HG02798 (cell line): ENCODE results near the gene SPAM1.
"Not testable (repeated sequence)": the region's sequence is repeated elsewhere in the genome, so short reads cannot be mapped to it uniquely, and the experiment has no call there.

Source experiments
- ATAC-seq: cut with Tn5 transposase; IDR thresholded peaks from one replicate; pipeline ENCODE4 v1.9.1; 2021; ENCODE audit warnings: mild to moderate bottlenecking; ENCODE audit not compliant: unreplicated experiment, poor library complexity

Gene SPAM1

GRCh38 chr7:123924941-123925340 lies at the start of gene SPAM1:
Gene SPAM1, plus strand, starts transcription at chr7:123925241. Its CDS starts 28,330 bp downstream, at chr7:123953571.
- ATAC-seq: no peak

GRCh38 chr7:123876557-123877256 lies 48.3 kb upstream of the SPAM1 start:
- no peak for ATAC-seq

GRCh38 chr7:123879628-123880027 lies 45.4 kb upstream of the SPAM1 start:
- no peak for ATAC-seq

DNA sequence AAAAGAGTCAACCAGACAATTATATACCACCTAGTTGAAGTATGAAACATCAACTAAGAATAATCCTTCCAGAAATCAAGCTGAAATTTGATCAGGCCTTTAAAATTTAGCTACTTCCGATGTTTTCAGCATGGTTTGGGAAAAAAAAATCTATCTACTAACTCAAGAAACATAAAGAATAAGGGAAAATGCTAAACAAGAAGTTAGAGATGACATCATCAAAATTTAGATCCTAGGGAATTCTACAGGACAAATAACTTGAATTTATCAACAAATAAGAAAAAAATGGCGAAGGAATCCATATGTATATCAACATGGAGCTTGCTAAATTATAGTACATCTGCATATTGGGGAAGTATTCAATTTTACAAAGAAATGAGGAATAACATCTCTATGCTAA lies 43.7 kb upstream of the SPAM1 start:
- ATAC-seq: no peak

- ATAC-seq: no peak
These were observed 41.9 kb upstream of the SPAM1 start for GRCh38 chr7:123883154-123883553.

DNA sequence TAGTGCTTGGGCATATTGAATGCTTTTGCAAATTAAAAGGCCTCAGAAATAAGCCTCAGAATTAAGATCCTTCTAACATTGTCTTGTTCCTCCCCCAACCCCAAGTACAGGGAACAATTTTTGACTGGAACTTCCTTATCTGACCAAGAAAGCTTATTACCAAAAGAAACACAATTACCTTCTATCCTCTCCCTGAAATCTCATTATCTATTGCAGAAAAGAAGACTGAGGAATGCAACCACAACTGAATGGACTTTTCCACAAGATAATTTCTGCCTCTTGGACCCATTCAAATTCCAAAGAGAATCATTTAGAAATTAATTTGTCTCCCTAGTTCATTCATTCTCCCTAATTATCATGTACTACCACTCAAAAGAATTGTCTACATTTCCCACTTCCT lies 36.8 kb upstream of the SPAM1 start:
- no peak for ATAC-seq

- not testable (repeated sequence) for ATAC-seq
These were observed 30.3 kb upstream of the SPAM1 start for GRCh38 chr7:123894753-123895152.

DNA sequence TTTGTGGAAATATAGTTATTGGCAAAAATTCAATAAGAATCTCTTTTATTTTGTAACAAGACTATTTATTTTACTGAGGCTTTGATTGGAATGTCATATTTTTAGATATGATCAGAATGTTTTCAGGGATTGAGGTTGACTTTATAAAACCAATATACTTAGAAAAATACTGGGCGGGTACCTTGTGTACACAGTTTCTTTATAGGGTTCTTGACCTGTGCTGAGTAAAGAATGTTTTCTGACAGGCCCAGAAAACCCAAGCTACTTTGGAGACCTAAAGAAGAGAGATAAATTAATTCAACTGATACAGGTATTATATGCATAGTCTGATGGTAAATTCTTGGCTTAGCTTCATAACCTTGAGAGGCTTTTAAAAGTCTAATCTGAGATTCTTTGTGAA lies 23.9 kb upstream of the SPAM1 start:
- no peak for ATAC-seq

DNA sequence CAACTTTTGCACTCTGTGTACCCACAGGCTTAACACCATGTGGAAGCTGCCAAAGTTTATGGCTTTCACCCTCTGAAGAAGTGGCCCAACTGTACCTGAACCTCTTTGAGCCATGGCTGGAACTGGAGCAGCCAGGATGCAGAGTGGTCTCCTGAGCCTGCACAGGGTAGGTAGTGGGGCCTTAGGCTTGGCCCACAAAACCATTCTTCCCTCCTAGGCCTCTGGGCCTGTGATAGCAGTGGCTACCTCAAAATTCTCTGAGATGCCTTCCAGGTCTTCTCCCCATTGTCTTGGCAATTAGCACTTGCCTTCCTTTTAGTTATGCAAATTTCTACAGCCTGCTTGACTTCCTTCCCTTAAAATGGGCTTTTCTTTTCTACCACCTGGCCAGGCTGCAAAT lies 19.3 kb upstream of the SPAM1 start:
- no peak for ATAC-seq

- ATAC-seq: no peak
These were observed 8.8 kb upstream of the SPAM1 start for GRCh38 chr7:123916240-123916724.

DNA sequence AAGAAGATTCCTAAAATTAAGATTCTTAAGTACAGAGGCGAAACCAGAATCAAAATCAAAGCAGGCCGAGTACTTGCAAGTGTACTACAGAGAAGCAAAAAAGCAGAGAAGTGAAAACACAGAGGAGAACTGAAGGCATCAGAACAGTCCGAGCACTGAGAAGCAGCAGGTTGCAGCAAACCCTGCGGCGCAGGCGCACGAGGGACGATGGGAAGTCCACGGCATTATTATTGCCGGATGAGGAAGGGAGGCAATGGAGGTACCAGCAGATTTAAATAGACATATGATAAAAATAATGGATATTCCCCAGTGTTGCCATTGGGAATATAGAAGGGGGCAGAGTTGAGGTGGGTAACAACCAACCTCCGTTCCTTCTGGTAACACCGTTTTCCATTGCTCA lies 7.2 kb upstream of the SPAM1 start:
- no peak for ATAC-seq

DNA sequence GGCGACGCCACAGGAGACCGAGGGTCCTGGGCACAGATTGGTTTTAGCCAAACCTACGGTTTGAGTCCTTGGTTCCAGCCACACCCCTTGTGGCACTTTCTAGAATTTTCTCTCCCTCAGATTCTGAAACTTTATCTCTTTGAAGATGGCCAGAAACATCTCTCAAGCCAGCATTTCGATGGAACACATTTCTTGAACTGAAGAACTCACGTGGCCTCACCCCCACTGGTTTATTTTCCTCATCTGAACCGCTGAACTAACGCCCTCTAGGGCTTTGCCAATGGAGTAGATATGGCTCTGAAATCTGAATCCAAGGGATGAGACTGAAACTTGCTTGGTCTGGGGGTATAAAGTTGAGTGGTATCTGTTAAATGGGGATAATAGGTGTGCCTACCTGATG lies 6.7 kb upstream of the SPAM1 start:
- ATAC-seq: no peak

DNA sequence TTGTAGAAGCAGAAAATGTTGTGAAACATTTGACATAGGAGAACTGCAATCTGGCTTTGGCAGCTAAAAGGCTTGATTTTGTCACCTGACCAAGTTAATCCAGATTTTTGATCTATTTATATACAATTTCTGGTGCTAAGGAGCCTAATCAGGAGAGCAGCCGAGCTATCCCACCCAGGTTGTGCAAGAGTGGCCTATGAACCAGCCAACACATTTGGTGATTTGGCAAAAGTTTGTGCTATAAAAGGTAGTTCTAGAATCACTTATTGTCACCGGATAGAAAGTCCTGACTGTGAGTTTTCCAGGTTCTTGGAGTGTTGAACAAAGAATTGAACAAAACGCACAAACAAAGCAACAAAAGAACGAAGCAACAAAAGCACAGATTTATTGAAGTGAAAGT lies 1.4 kb upstream of the SPAM1 start:
- ATAC-seq: no peak

GRCh38 chr7:123929107-123929506 lies 4.1 kb downstream of the SPAM1 start:
- ATAC-seq: no peak

GRCh38 chr7:123929655-123930054 lies 4.6 kb downstream of the SPAM1 start:
- no peak for ATAC-seq

GRCh38 chr7:123935436-123936381 lies 10.7 kb downstream of the SPAM1 start:
- no peak for ATAC-seq

DNA sequence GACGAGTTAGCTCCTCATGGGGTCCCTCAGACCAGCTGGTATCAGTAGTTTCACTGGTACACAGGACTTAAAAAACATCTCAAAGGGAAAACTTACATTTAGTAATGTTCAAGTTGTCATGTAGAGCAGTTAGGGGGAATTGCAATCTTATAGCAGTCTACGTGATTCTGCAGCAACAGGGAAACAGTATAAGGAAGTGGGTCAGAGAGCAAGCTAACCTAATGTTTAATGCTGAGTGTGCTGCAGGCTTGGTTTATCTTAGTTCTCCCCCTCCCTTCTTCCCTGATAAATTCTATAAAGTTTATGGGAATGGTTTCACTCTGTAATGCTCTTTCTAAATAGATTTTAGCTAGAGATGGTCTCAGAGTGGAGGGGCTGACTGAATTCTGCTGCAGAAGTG lies 11.3 kb downstream of the SPAM1 start:
- no peak for ATAC-seq

- ATAC-seq: no peak
These were observed 14.7 kb downstream of the SPAM1 start for GRCh38 chr7:123939784-123940183.

- ATAC-seq: no peak
These were observed 16.5 kb downstream of the SPAM1 start for GRCh38 chr7:123941391-123942180.

DNA sequence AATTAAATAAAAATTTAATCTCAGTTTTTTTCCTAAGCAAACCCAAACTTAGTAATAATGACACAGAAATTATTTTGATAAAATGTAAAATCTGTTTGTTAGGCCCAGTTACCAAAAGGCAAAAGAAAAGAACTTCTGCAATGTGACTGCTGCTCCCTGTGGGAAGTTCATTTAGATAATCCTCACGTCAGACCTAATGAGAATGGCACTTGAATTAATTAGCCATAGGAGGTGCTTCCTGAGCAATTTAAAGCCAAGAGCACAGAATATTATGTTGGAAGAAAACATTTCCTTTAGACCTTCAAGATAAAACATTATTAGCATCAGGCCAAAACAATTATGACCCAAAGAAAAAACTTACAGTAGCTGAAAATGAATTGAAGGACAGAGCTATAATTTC lies 19.4 kb downstream of the SPAM1 start:
- ATAC-seq: no peak

DNA sequence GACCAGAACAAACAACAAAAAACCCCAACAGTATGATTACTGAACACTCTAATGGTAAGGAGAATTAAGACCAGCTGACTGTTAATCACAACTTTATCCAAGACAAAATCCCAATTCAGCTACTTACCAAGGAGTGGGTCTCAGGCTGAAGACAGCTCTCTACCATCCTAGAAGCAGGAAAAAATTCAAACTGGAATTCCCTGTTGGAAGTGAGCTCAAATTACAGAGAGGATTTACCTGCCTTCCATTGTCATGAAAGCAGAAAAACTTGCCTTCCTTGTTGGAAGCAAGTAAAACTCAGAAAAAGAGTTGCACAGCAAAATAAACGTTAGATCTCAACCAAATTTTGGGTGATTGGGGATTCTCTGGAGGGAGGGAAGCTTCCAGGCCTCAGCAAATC lies 20.9 kb downstream of the SPAM1 start:
- no peak for ATAC-seq
